T-helper 1 cell treated with Interleukin-12 subunit alpha and Interleukin-12 subunit beta and Interleukin-4 antibody, amounts not matched to agents 30 μg/mL and 1 μg/mL, for 36 hours (primary cell): ENCODE results near the gene MAL.

Source experiments
- H3K27ac Mint-ChIP-seq: one replicate; pipeline ENCODE4 v1.8.0; 2021; ENCODE audit warnings: mild to moderate bottlenecking, mixed read lengths
- H3K27me3 Mint-ChIP-seq: one replicate; pipeline ENCODE4 v1.8.0; 2021; ENCODE audit warnings: low read depth, mixed read lengths
- H3K36me3 Mint-ChIP-seq: one replicate; pipeline ENCODE4 v1.8.0; 2021; ENCODE audit warnings: low read depth, mixed read lengths
- H3K4me1 Mint-ChIP-seq: one replicate; pipeline ENCODE4 v1.8.0; 2021; ENCODE audit warnings: low read depth, mixed read lengths
- H3K4me3 Mint-ChIP-seq: one replicate; pipeline ENCODE4 v1.8.0; 2021; ENCODE audit warnings: mild to moderate bottlenecking, moderate library complexity, mixed read lengths
- H3K9me3 Mint-ChIP-seq: one replicate; pipeline ENCODE4 v1.8.0; 2021; ENCODE audit warnings: mixed read lengths

MAL gene

GRCh38 chr2:95017836-95018235, 7.7 kb upstream of the MAL start:
- Mint-ChIP-seq H3K36me3 (no peaks in the 10 kb centered on the region), H3K4me1 (peaks cover 24% of the 10 kb centered on the region), H3K27me3 (no peaks in the 10 kb centered on the region), H3K27ac (no peak overlapping the region), H3K4me3 (no peak overlapping the region), H3K9me3 (no peaks in the 10 kb centered on the region)

GRCh38 chr2:95018301-95018700, 7.2 kb upstream of the MAL start:
- Mint-ChIP-seq H3K27ac (no peak overlapping the region), H3K4me1 (peaks cover 27% of the 10 kb centered on the region), H3K36me3 (no peaks in the 10 kb centered on the region), H3K9me3 (no peaks in the 10 kb centered on the region), H3K27me3 (no peaks in the 10 kb centered on the region), H3K4me3 (no peak overlapping the region)

GRCh38 chr2:95018861-95019550, 6.5 kb upstream of the MAL start:
- Mint-ChIP-seq H3K4me1 (peaks cover 29% of the 10 kb centered on the region), H3K4me3 (no peak overlapping the region), H3K9me3 (no peaks in the 10 kb centered on the region), H3K27me3 (no peaks in the 10 kb centered on the region), H3K27ac (no peak overlapping the region), H3K36me3 (no peaks in the 10 kb centered on the region)

- Mint-ChIP-seq H3K9me3 (no peaks in the 10 kb centered on the region), H3K4me1 (peaks cover 33% of the 10 kb centered on the region), H3K36me3 (peaks cover 4% of the 10 kb centered on the region), H3K27ac (no peak overlapping the region), H3K27me3 (no peaks in the 10 kb centered on the region), H3K4me3 (no peak overlapping the region)
These were observed 5.9 kb upstream of the MAL start for GRCh38 chr2:95019572-95019971.

- Mint-ChIP-seq H3K4me3 (no peak overlapping the region), H3K4me1 (peaks cover 30% of the 10 kb centered on the region), H3K9me3 (no peaks in the 10 kb centered on the region), H3K27me3 (no peaks in the 10 kb centered on the region), H3K36me3 (peaks cover 4% of the 10 kb centered on the region), H3K27ac (no peak overlapping the region)
These were observed 5.1 kb upstream of the MAL start for GRCh38 chr2:95020275-95021022.

GRCh38 chr2:95021023-95021416, 4.5 kb upstream of the MAL start:
- no peaks in the 10 kb centered on the region for H3K27me3 Mint-ChIP-seq
- H3K36me3 Mint-ChIP-seq: peaks cover 7% of the 10 kb centered on the region
- no peak overlapping the region for H3K4me3 Mint-ChIP-seq
- H3K4me1 Mint-ChIP-seq: peaks cover 29% of the 10 kb centered on the region
- no peak overlapping the region for H3K27ac Mint-ChIP-seq
- no peaks in the 10 kb centered on the region for H3K9me3 Mint-ChIP-seq

GRCh38 chr2:95021847-95022246, 3.7 kb upstream of the MAL start:
- no peak overlapping the region for H3K4me3 Mint-ChIP-seq
- H3K9me3 Mint-ChIP-seq: no peaks in the 10 kb centered on the region
- H3K4me1 Mint-ChIP-seq: peaks cover 29% of the 10 kb centered on the region
- H3K27ac Mint-ChIP-seq: no peak overlapping the region
- peaks cover 14% of the 10 kb centered on the region for H3K36me3 Mint-ChIP-seq
- no peaks in the 10 kb centered on the region for H3K27me3 Mint-ChIP-seq

GRCh38 chr2:95022309-95023221, 2.9 kb upstream of the MAL start:
- peak overlapping the region; percentile 79 for H3K27ac Mint-ChIP-seq
- H3K36me3 Mint-ChIP-seq: peaks cover 21% of the 10 kb centered on the region
- no peaks in the 10 kb centered on the region for H3K9me3 Mint-ChIP-seq
- peaks cover 29% of the 10 kb centered on the region for H3K4me1 Mint-ChIP-seq
- H3K4me3 Mint-ChIP-seq: peak overlapping the region; percentile 80
- no peaks in the 10 kb centered on the region for H3K27me3 Mint-ChIP-seq

- peak overlapping the region; percentile 79 for H3K27ac Mint-ChIP-seq
- H3K27me3 Mint-ChIP-seq: no peaks in the 10 kb centered on the region
- H3K4me1 Mint-ChIP-seq: peaks cover 29% of the 10 kb centered on the region
- peak overlapping the region; percentile 80 for H3K4me3 Mint-ChIP-seq
- peaks cover 24% of the 10 kb centered on the region for H3K36me3 Mint-ChIP-seq
- no peaks in the 10 kb centered on the region for H3K9me3 Mint-ChIP-seq
These were observed 2.3 kb upstream of the MAL start for GRCh38 chr2:95023222-95023597.

GRCh38 chr2:95024371-95024770, 1.1 kb upstream of the MAL start:
- Mint-ChIP-seq H3K27me3 (no peaks in the 10 kb centered on the region), H3K27ac (peak overlapping the region; percentile 77), H3K4me3 (peak overlapping the region; percentile 80), H3K9me3 (no peaks in the 10 kb centered on the region), H3K36me3 (peaks cover 36% of the 10 kb centered on the region), H3K4me1 (peaks cover 34% of the 10 kb centered on the region)

- H3K4me3 Mint-ChIP-seq: peak overlapping the region; percentile 80
- peaks cover 42% of the 10 kb centered on the region for H3K36me3 Mint-ChIP-seq
- no peaks in the 10 kb centered on the region for H3K9me3 Mint-ChIP-seq
- peak overlapping the region; percentile 77 for H3K27ac Mint-ChIP-seq
- peaks cover 39% of the 10 kb centered on the region for H3K4me1 Mint-ChIP-seq
- no peaks in the 10 kb centered on the region for H3K27me3 Mint-ChIP-seq
These were observed 525 bp upstream of the MAL start for GRCh38 chr2:95024960-95025405.

GRCh38 chr2:95026471-95027368, 1.2 kb downstream of the MAL start:
- Mint-ChIP-seq H3K4me1 (peaks cover 50% of the 10 kb centered on the region), H3K27me3 (no peaks in the 10 kb centered on the region)

GRCh38 chr2:95027369-95027720, 1.8 kb downstream of the MAL start:
- H3K4me1 Mint-ChIP-seq: peaks cover 47% of the 10 kb centered on the region

More at GRCh38 chr2:95026471-95027368, 1.2 kb downstream of the MAL start:
- Mint-ChIP-seq H3K9me3 (no peaks in the 10 kb centered on the region), H3K4me3 (peak overlapping the region; percentile 99), H3K27ac (peak overlapping the region; percentile 80), H3K36me3 (peaks cover 50% of the 10 kb centered on the region)

GRCh38 chr2:95029898-95030341, 4.4 kb downstream of the MAL start:
- peaks cover 32% of the 10 kb centered on the region for H3K4me1 Mint-ChIP-seq
- H3K27ac Mint-ChIP-seq: no peak overlapping the region
- H3K4me3 Mint-ChIP-seq: peak overlapping the region; percentile 42
- peaks cover 55% of the 10 kb centered on the region for H3K36me3 Mint-ChIP-seq
- no peaks in the 10 kb centered on the region for H3K27me3 Mint-ChIP-seq
- H3K9me3 Mint-ChIP-seq: no peaks in the 10 kb centered on the region

More at GRCh38 chr2:95027369-95027720, 1.8 kb downstream of the MAL start:
- H3K9me3 Mint-ChIP-seq: no peaks in the 10 kb centered on the region
- H3K27ac Mint-ChIP-seq: peak overlapping the region; percentile 80
- H3K4me3 Mint-ChIP-seq: peak overlapping the region; percentile 99
- peaks cover 53% of the 10 kb centered on the region for H3K36me3 Mint-ChIP-seq
- H3K27me3 Mint-ChIP-seq: no peaks in the 10 kb centered on the region
